Measurements from ENCODE around the gene TRAPPC2L.

- TF ChIP-seq IRF2 (CRISPR knock-in tag; IDR thresholded peaks at IDR 0.05) (no peak), TSC22D2 (CRISPR knock-in tag; IDR thresholded peaks at IDR 0.05; ENCODE audit: borderline replicate concordance) (no peak), ZNF816 (CRISPR knock-in tag; IDR thresholded peaks at IDR 0.05; ENCODE audit: borderline replicate concordance) (no peak), MAFF (IDR thresholded peaks at IDR 0.05; ENCODE audit: low read depth, low read length) (no peak), KMT2B (CRISPR knock-in tag; IDR thresholded peaks at IDR 0.05) (no peak), ATF5 (CRISPR knock-in tag; IDR thresholded peaks at IDR 0.05; ENCODE audit: low read depth) (no peak), ZNF770 (CRISPR knock-in tag; IDR thresholded peaks at IDR 0.05) (no peak), ZBTB26 (CRISPR knock-in tag; IDR thresholded peaks at IDR 0.05; ENCODE audit: borderline replicate concordance) (no peak), NR2F6 (IDR thresholded peaks at IDR 0.05) (no peak), NR2F6 (CRISPR knock-in tag; IDR thresholded peaks at IDR 0.05) (no peak), SKI (IDR thresholded peaks at IDR 0.05; ENCODE audit: partially characterized antibody) (no peak), HOXA9 (CRISPR knock-in tag; IDR thresholded peaks at IDR 0.05; ENCODE audit: borderline replicate concordance) (no peak)
- TF ChIP-seq, protein P1, sequence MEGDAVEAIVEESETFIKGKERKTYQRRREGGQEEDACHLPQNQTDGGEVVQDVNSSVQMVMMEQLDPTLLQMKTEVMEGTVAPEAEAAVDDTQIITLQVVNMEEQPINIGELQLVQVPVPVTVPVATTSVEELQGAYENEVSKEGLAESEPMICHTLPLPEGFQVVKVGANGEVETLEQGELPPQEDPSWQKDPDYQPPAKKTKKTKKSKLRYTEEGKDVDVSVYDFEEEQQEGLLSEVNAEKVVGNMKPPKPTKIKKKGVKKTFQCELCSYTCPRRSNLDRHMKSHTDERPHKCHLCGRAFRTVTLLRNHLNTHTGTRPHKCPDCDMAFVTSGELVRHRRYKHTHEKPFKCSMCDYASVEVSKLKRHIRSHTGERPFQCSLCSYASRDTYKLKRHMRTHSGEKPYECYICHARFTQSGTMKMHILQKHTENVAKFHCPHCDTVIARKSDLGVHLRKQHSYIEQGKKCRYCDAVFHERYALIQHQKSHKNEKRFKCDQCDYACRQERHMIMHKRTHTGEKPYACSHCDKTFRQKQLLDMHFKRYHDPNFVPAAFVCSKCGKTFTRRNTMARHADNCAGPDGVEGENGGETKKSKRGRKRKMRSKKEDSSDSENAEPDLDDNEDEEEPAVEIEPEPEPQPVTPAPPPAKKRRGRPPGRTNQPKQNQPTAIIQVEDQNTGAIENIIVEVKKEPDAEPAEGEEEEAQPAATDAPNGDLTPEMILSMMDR (CRISPR knock-in tag; IDR thresholded peaks at IDR 0.05): no peak
Measured at GRCh38 chr16:88833086-88833485, 23.8 kb upstream of the TRAPPC2L start.

All from HepG2 (cell line).